Hepatocyte (in vitro differentiated cells): ENCODE results near the gene FGF3.

Experiments
- CTCF ChIP-seq: fragments of 200-600 bp; sonication (generic); IDR thresholded peaks from 2 replicates; pipeline ENCODE4 v1.5.1; 2016; ENCODE audit warnings: antibody characterized with exemption, mild to moderate bottlenecking; ENCODE audit not compliant: poor library complexity
- EZH2phosphoT487 ChIP-seq: fragments of 200-600 bp; sonication (generic); IDR thresholded peaks from one replicate; pipeline ENCODE4 v1.6.1; 2018; ENCODE audit warnings: antibody characterized with exemption, mild to moderate bottlenecking, low read depth, moderate library complexity; ENCODE audit not compliant: unreplicated experiment, severe bottlenecking

- TF ChIP-seq CTCF (no peak), EZH2phosphoT487 (no peak)
Measured at GRCh38 chr11:69832561-69833413, 13.6 kb upstream of the FGF3 start.
